OCI-LY7 (cell line): ENCODE results near the gene TAF4. TPM values are rescaled to one million over a fixed set of nuclear protein-coding genes. Genes with fewer than 3 reads are reported as not detected.

Experiments used
- BruUV-seq: library from RNA; stranded (reverse); fragments of 400-500 nt; replicated peaks from 2 replicates; lab custom pipeline; 2021; lab: Mats Ljungman, UMichigan
- CTCF ChIA-PET: fragments of 300-600 bp; sonication (Branson Sonifier 250); formaldehyde crosslinking; loops from one replicate; lab custom pipeline; 2022; ENCODE audit warnings: antibody characterized with exemption; ENCODE audit not compliant: unreplicated experiment; lab: Charles Lee
- POLR2A ChIA-PET: fragments of 300-600 bp; sonication (Branson Sonifier 250); formaldehyde crosslinking; loops from one replicate; lab custom pipeline; 2022; ENCODE audit warnings: antibody characterized with exemption; lab: Charles Lee
- DNase-seq: peaks from one replicate; pipeline ENCODE4 v3.0.0-alpha.2; 2015; ENCODE audit warnings: low spot score
- H2AFZ ChIP-seq: fragments of 200-600 bp; sonication (generic), shearing (Covaris generic); 2 replicates; pipeline ENCODE4 v1.6.1; 2014; ENCODE audit warnings: mild to moderate bottlenecking, antibody characterized with exemption, low read length, moderate library complexity
- H3K27ac ChIP-seq: fragments of 200-600 bp; sonication (generic); 2 replicates; pipeline ENCODE4 v1.5.1; 2014; ENCODE audit warnings: mixed run types, low read depth, mild to moderate bottlenecking, moderate library complexity, low read length, inconsistent platforms; ENCODE audit not compliant: poor library complexity, severe bottlenecking
- H3K36me3 ChIP-seq: fragments of 200-600 bp; sonication (generic); 2 replicates; pipeline ENCODE4 v1.6.1; 2014; ENCODE audit warnings: mild to moderate bottlenecking, antibody characterized with exemption, low read length, moderate library complexity, mixed read lengths; ENCODE audit not compliant: insufficient read depth
- H3K4me1 ChIP-seq: fragments of 200-600 bp; sonication (generic); 2 replicates; pipeline ENCODE4 v1.5.1; 2014; ENCODE audit warnings: mild to moderate bottlenecking, low read length; ENCODE audit not compliant: insufficient read depth, poor library complexity, severe bottlenecking
- H3K4me2 ChIP-seq: fragments of 200-600 bp; sonication (generic); 2 replicates; pipeline ENCODE4 v1.6.1; 2014; ENCODE audit warnings: mild to moderate bottlenecking, low read length
- H3K4me3 ChIP-seq: fragments of 200-600 bp; sonication (generic); 2 replicates; pipeline ENCODE4 v1.5.1; 2014; ENCODE audit warnings: mild to moderate bottlenecking, low read depth, low read length; ENCODE audit not compliant: poor library complexity, severe bottlenecking
- H3K79me2 ChIP-seq: fragments of 200-600 bp; sonication (generic); 2 replicates; pipeline ENCODE4 v1.6.1; 2016; ENCODE audit warnings: low read depth, mild to moderate bottlenecking, low read length, moderate library complexity, mixed read lengths; ENCODE audit not compliant: insufficient read depth
- H3K9me2 ChIP-seq: fragments of 200-600 bp; sonication (generic); 2 replicates; pipeline ENCODE4 v1.6.1; 2016; ENCODE audit warnings: mild to moderate bottlenecking, low read length, mixed read lengths; ENCODE audit not compliant: insufficient read depth
- H3K9me3 ChIP-seq: fragments of 200-600 bp; sonication (generic); 2 replicates; pipeline ENCODE4 v1.6.1; 2014; ENCODE audit warnings: mild to moderate bottlenecking, mixed run types, low read length, mixed read lengths
- H4K20me1 ChIP-seq: fragments of 200-600 bp; sonication (generic); 2 replicates; pipeline ENCODE4 v1.6.1; 2014; ENCODE audit warnings: mild to moderate bottlenecking, antibody characterized with exemption, low read length, moderate library complexity, mixed read lengths; ENCODE audit not compliant: insufficient read depth
- EZH2phosphoT487 ChIP-seq: fragments of 200-600 bp; sonication (generic); IDR thresholded peaks from 2 replicates; pipeline ENCODE4 v1.6.1; 2018; ENCODE audit warnings: low read depth, borderline replicate concordance, mild to moderate bottlenecking, mixed run types, antibody characterized with exemption, low read length, moderate library complexity, mixed read lengths
- intact Hi-C: fragments of 100-400 bp; cut with micrococcal nuclease; formaldehyde crosslinking; loops from one replicate; pipeline ENCODE4 v1.10.0; 2022; ENCODE audit not compliant: unreplicated experiment
- total RNA-seq, 2 experiments: library from RNA; depleted of rRNA in 1 of 2; stranded (reverse); fragments of >200 nt in 1 of 2; shearing (Covaris generic) in 1 of 2; gene quantifications; 2 replicates each; pipeline ENCODE4 v1.2.3, GENCODE V29; 2014 to 2022
- TF ChIP-seq, protein P1 (sequence below): fragments of 200-600 bp; sonication (generic); conservative IDR thresholded peaks from 2 replicates; pipeline ENCODE4 v1.5.1; 2014; ENCODE audit warnings: mild to moderate bottlenecking, antibody characterized with exemption, low read length, moderate library complexity, mixed read lengths

TAF4 gene
- total RNA-seq, 2 experiments from 2014 or later: 11.2 to 38.9 TPM

DNA sequence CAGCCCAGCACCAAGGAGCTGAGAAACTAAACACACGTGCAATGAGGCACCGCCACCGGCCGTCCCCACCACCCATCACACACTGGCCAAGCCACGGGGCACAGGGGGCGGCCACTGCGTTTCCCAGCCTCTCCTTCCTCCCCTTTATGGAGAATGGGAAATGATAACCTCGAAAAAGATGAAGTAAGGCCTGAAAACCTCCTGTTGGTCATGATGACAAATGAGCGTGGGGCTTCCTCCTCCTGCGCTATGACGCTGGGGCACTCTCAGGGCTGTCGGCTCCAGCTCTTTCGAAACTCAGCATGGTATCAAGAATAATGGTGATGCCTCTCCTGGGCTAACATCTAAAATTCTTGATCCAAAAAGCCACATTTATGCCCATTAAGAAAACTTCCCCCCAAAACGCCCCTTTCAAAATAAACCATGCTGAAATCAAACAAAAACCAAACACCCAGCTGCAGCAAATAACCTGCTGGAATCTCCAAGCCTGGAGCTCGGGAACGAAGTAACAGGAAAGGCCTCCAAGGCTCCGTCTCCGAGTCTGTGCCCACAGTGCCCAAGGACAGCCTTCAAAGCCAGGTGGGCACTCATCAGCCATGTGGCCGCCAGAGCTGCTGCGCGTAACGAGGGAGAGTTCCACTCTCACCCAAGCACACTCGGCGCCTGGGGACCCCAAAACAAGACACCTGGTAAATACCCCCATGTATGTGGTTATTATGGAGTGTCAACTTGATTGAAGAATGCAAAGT is 50.0 kb downstream of the TAF4 start:
- no peak overlapping the region for H3K27ac ChIP-seq
- no peaks in the 10 kb centered on the region; the same call in 1 of the 2 replicates for H4K20me1 ChIP-seq
- no peaks in the 10 kb centered on the region for H3K9me2 ChIP-seq
- TF ChIP-seq, protein P1, sequence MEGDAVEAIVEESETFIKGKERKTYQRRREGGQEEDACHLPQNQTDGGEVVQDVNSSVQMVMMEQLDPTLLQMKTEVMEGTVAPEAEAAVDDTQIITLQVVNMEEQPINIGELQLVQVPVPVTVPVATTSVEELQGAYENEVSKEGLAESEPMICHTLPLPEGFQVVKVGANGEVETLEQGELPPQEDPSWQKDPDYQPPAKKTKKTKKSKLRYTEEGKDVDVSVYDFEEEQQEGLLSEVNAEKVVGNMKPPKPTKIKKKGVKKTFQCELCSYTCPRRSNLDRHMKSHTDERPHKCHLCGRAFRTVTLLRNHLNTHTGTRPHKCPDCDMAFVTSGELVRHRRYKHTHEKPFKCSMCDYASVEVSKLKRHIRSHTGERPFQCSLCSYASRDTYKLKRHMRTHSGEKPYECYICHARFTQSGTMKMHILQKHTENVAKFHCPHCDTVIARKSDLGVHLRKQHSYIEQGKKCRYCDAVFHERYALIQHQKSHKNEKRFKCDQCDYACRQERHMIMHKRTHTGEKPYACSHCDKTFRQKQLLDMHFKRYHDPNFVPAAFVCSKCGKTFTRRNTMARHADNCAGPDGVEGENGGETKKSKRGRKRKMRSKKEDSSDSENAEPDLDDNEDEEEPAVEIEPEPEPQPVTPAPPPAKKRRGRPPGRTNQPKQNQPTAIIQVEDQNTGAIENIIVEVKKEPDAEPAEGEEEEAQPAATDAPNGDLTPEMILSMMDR: no peak
- TF ChIP-seq EZH2phosphoT487: no peak
- H2AFZ ChIP-seq: no peak overlapping the region
- H3K4me3 ChIP-seq: no peak overlapping the region
- H3K4me1 ChIP-seq: peaks cover 10% of the 10 kb centered on the region
- no peak for DNase-seq
- H3K4me2 ChIP-seq: no peak overlapping the region
- no peaks in the 10 kb centered on the region for H3K9me3 ChIP-seq
- peaks cover 24% of the 10 kb centered on the region; the same call in 1 of the 2 replicates for H3K36me3 ChIP-seq
- peaks cover 17% of the 10 kb centered on the region for H3K79me2 ChIP-seq
- POLR2A ChIA-PET: no interaction called here
- BruUV-seq: no TSS peak
- intact Hi-C loops: no loop called here
- CTCF ChIA-PET: interaction anchor here (0.6 kb wide), 1 partner anchor 1201 kb away, joined by 8 read pairs; no protein-coding TSS in a partner anchor

DNA sequence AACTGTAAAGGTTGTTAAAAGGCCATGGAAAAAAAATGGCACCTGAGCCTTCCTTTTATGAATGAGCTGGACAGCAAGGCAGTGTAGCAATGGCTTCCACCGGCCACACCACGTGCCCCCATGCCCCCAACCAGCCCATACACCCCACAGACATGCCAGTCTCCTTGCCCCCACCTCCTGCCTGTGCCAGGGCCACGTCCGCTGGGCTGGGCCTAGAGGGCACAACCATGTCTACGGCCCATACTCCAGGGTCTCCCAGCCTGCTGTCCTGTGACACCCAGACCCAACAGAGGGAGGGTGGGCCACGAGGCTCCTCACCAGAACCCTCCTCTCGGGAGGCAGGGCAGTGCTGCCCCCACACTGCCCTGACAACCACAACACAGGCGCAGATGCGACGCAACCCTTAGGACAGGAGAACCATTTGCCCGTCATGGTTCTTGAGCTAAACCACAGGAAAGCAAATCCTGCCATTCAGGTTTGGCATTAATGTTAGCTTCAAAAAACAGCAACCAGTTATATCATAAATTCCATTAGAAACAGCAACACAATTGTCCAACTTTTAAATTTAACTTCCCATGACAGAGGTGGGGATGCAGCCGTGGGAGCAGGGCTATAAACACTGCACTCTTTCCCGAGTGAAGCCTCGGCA is 50.7 kb downstream of the TAF4 start:
- Histone ChIP-seq H3K4me3 (no peak overlapping the region), H4K20me1 (no peaks in the 10 kb centered on the region), H3K4me1 (peaks cover 13% of the 10 kb centered on the region), H3K9me2 (no peaks in the 10 kb centered on the region), H3K36me3 (peaks cover 29% of the 10 kb centered on the region; the same call in 1 of the 2 replicates), H3K9me3 (no peaks in the 10 kb centered on the region), H3K4me2 (no peak overlapping the region), H2AFZ (no peak overlapping the region), H3K79me2 (peaks cover 17% of the 10 kb centered on the region; the same call in 1 of the 2 replicates), H3K27ac (no peak overlapping the region)
- intact Hi-C loops: loop anchor here (5.0 kb wide), 1 partner anchor 142 kb away; no protein-coding TSS in a partner anchor
- no peak for DNase-seq
- ChIA-PET CTCF (interaction anchor here (0.6 kb wide), 2 partner anchors 16 to 1202 kb away, joined by 4 to 8 read pairs; no protein-coding TSS in a partner anchor), POLR2A (no interaction called here)
- no TSS peak for BruUV-seq
- no peak for TF ChIP-seq EZH2phosphoT487
- TF ChIP-seq, protein P1: no peak
